NCI-H2107 treated with DMSO at 0.1 percent for 48 hours (cell line): ENCODE measurements around the gene ALOX15.
"Not testable (repeated sequence)": the region's sequence is repeated elsewhere in the genome, so short reads cannot be mapped to it uniquely, and the experiment has no call there.

Experiments
- DNase-seq: peaks from one replicate; lab custom pipeline; 2025; ENCODE audit not compliant: unreplicated experiment; lab: John Stamatoyannopoulos, UW

Gene ALOX15

GRCh38 chr17:4594931-4595684 lies 46.4 kb downstream of the ALOX15 start:
- no peak for DNase-seq

- DNase-seq = no peak
These were observed 47.1 kb downstream of the ALOX15 start for GRCh38 chr17:4594406-4594805.

DNA sequence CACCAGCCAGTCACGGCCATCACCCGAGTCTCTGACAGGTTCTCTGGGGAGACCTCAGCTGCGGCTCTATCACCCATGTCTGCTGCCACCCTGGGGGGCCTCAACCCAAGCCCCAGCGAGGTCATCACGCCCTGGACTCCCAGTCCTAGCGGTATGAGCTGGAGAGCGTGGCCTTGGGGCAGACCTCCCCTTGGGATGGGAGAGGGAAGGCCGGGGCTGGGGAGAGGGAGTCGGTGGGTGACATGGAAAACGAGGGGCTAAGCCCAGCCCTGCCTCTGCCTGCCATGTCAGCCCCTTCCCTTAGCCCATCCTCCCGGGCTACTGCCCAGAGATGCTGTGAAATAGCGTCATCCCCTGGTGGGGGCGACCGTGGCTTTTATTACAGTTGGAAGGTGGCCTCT lies 48.5 kb downstream of the ALOX15 start:
- no peak for DNase-seq

- DNase-seq = no peak
These were observed 49.1 kb downstream of the ALOX15 start for GRCh38 chr17:4592240-4593005.

DNA sequence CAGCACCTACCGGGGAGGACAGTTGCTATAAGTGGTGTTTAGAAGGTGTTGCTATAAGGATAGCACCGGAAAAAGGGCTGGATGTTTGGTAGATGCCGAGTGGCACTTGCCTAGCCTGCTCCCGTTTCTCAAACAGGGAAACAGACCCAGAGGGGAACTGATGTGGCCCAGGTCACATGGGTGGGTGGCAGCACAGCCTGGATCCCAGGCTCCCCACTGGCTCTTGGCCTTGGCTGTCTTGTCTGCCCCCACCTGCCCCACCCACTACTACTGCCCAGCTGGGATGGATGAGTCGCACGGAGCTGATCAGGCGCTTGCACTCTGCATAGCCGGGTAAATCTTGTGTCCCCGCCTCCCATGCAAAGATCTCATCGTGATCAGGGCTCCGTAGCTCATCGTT lies 49.9 kb downstream of the ALOX15 start:
- DNase-seq = no peak

DNA sequence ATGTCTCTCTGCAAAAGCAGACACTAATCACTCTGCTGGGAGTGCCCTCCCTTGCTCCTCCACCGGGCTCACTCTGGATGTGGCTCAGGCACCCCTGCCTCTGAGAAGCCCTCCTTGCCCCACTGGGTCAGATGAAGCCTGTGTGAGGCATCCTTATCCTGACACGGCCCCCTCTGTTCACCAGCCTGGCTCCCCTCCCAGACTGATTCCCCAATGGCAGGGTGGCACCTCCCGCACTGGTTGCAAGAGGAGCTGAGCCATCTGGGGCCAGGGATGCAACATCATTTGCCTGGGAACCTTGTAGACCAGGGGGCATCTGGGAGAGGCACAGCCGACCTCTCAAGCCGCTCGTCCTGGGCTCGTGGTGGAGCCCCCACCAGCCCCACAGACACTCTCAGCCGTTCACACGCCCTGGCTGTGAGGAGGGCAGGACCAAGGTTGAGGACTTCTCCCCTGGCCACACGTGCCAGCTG lies 50.5 kb downstream of the ALOX15 start:
- no peak for DNase-seq

DNA sequence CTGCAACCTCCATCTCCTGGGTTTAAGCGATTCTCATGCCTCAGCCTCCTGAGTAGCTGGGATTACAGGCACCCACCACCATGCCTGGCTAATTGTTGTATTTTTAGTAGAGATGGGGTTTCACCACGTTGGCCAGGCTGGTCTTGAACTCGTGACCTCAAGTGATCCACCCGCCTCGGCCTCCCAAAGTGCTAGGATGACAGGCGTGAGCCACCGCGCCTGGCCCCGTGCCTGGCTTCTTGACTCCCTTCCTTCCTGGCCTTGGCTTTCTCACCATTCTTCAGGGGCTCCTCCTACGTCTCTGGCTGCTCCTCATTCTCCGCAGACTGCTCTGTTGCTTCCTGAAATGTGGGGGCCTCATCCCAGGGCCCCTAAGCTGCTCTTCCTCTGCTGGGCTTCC lies 51.4 kb downstream of the ALOX15 start:
- DNase-seq = not testable (repeated sequence)

DNA sequence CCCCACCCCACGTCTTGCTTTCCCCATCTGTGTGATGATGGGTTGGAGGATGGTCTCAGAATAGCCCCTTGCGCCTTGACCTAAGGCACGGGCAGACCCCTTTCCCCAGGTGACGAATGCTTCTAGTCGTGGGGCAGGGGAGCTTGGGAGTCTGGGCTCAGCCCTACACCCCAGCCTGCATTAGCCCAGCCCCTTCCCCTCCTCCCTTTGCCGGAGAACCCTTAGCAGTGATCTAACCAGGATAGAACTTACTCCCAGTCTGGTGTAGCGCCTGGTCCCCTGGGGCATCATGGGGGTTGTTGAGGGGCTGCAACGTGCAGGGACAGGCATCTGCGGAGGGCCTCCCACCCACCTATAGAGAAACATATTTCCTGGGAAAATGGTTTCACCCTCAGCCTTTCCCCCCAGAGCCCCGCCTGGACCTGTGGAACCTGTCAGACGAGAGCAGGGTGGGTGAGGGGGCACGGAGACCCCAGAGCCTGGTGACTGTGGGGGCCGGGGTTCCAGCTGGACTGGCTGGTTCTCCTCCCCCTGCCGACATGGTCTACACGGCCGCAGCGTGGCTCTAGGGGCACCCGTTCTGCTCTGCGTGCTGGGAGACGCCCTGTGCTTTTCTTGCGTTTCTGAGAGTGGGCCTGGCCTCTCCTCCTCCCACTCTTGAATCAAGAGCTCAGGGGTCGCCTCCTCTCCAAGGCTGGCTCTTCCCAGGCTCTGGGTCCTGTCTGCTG lies 52.4 kb downstream of the ALOX15 start:
- no peak for DNase-seq

- DNase-seq = no peak
These were observed 53.1 kb downstream of the ALOX15 start for GRCh38 chr17:4588391-4588790.

GRCh38 chr17:4587803-4588202 lies 53.7 kb downstream of the ALOX15 start:
- no peak for DNase-seq

GRCh38 chr17:4587195-4587594 lies 54.3 kb downstream of the ALOX15 start:
- DNase-seq = no peak

DNA sequence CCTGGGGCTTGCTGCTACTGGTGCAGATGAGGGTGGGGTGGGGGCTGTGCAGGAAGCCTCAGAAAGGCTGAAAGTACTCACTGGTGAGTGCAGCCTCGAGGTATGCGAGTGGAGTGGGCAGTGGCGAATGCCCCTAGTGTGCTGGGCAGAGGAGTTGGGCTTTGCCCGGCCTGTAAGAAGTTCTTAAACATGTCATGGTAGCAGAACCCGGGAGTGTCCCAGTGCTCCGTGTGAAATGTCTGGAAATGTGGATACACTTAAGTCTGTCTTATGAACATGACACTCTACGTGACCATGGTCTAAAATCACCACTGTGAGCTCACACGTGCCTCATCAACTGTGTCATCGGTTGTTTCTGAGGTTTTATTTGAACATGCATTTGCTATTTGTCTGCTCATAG lies 55.4 kb downstream of the ALOX15 start:
- DNase-seq = no peak

GRCh38 chr17:4585638-4585994 lies 55.9 kb downstream of the ALOX15 start:
- no peak for DNase-seq

DNA sequence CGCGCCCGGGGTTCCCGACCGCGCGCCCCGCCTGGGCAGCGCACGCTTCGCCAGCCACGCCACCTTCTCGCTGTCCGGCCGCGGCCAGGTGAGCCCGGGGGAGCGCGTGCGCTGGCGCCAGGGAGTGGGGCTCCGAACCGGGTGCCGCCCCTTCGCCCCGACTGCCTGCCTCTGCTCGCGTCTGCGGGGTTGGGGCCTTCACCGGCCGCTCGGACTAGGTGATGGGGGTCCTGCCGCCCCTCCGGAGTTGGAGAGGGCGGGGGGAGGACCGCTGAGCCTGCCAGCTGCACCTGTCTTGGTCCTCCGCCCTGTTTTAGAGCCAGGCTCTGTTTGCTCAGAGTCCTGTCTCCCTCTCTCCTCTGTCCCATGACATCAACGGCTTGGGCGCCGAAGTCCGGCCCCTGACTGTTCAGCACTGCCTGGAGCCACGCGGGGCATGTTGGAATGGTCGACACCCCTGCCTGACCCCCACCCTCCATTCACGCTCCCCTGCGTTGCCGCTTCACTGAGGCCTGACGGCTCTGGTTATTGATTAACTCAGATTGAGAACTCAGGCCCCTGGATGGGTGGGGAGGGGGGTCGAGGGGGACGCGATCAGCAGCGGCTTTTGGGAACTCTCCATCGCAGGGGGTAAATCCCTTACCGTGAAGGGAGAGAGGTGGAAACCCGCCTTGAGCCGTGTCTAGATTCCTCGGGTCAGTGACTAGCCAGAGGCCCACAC lies 56.4 kb downstream of the ALOX15 start:
- no peak for DNase-seq

DNA sequence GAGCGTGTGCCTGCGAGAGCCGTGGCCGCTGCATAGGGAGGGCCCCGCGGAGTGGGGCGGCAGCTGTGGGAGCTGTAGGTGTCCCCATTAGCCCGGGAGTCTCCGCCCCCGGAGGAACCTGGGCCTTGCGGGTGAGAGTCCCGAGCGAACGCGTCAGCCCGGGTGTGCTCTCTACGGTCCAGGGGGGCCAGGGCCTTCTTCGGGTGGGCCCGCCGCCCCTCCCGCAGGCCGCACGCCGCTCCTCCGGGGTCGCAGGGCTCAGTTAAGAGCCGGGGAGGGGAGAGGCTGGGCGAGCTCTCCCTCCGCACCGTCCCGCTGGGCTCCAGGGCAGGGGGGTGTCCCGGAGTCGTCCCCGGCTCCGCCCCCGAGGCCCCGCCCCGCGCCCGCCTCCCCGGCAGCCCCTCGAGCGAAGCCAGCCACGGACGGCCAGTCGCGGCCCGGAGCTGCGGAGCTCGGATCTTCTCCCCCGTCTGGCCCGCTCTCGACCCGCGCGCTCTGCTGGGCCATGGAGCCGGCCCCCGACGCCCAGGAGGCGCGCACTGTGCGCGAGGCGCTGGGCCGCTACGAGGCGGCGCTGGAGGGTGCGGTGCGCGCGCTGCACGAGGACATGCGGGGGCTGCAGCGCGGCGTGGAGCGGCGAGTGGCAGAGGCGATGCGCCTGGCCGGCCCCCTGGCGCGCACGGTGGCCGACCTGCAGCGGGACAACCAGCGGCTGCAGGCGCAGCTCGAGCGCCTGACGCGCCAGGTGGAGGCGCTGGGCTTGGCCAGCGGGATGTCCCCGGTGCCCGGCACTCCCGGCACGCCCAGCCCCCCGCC lies 57.2 kb downstream of the ALOX15 start, which contains the start of gene SMTNL2:
SMTNL2 (plus strand) TSS at position 429 of the 816 bp plus-strand sequence; CDS start at position 506, 77 bp downstream.
- no peak for DNase-seq

DNA sequence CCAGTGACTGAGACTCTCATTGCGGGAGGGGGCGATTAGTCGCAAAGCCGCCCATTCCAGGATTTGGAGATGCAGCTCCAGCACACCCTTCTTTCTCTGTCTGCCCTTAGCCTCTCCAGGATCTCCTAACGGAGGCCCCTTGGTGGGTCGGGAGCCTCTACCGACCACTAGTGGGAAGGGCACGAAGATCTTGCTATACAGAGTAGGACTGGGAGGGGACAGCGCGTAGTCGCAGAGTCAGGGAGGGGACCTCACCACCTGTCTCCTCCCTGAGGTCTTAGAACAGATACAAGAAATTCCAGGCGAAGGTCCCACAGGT lies 57.7 kb downstream of the ALOX15 start:
- DNase-seq = no peak

GRCh38 chr17:4583206-4583605 lies 58.3 kb downstream of the ALOX15 start:
- DNase-seq = no peak

DNA sequence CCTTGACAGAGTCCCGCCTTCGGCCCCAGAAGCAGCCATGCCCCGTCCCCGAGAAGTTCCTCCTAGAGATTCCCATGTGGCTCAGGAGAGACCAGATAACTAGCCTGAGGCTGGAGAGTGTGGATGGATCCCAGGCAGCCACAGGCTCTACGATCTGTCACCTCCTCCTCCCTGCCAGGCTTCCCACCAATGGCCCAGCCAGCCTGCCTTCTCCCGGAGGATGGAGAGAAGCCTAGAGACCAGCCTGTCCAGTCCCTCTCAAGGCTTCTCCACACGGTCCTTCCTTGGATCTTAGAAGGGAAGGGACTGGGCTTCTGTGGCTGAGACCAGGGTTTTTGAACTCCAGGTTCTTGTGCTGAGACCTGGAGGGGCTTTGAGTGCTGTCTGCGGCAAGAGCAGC lies 58.8 kb downstream of the ALOX15 start:
- no peak for DNase-seq

- DNase-seq = no peak
These were observed 59.4 kb downstream of the ALOX15 start for GRCh38 chr17:4582101-4582501.
